Fibroblast of skin of left quadriceps (primary cell): ENCODE results near the gene ATF6.
A peak's percentile ranks its signal among the peaks of the same experiment; 100 is the strongest.

ENCODE experiments used
- DNase-seq, 2 experiments: peaks; one replicate each; pipeline ENCODE4 v3.0.0-alpha.2; 2013; ENCODE audit warnings: low read depth in 2 of 2

ATF6 gene

GRCh38 chr1:161940866-161941591 is 174.9 kb downstream of the ATF6 start:
- no peak for DNase-seq

DNA sequence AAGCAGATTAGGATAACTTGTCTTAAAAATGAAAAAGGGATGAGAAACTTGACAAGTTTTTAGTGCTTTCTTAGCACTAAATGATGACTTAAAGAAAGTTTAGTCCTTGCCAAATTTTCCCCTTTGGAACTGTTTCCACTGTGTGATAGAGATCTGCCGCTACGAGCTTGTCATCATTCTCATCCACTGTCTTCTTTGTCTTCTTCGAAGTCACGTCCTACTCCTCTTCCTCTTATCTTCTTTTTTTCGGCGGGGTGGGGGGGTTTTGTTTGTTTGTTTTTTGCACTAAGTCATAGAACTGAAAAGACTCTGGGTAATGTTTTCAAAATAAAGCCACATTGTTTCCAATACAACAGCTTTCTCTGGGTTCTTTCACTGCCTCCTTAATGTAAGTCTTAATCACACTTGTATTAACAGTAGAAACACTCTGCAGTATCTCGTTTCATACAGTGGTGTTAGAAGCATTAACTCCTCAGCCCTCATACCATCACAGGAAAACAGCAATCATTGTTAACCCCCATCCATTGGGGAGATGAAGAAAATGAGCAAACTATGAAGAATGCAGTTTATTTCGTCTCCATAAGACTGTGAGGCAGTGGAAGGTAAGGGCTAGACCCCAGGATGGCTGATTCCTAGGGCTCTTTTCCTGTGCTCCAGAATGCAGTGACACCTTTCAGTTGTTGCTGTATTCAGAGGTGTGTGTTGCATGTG is 175.8 kb downstream of the ATF6 start:
- DNase-seq = no peak

GRCh38 chr1:161943737-161944136 is 177.6 kb downstream of the ATF6 start:
- no peak for DNase-seq

GRCh38 chr1:161944381-161944780 is 178.3 kb downstream of the ATF6 start:
- no peak for DNase-seq

- DNase-seq = no peak
Measured at GRCh38 chr1:161945306-161946060, 179.4 kb downstream of the ATF6 start.

- peak; percentile 88 to 90 for DNase-seq
Measured at GRCh38 chr1:161946071-161946987, 180.2 kb downstream of the ATF6 start.

DNA sequence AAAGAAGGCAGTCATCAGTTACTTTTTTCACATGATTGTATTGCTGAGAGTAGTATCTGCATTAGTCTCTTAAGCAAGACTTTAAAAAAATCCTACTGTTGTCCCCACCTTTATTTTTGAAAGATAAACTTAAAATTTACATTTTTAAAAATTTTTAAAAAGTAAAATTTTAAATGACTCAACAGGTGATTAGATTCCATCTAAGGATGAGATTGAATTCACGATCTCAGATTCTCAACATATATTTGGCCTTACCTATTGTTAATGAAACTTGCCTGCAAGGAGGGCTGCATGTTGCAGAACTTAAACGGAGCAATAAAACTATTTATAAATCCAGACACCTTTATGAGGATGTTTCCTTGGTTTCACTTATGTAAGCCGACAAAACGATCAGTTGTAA is 182.3 kb downstream of the ATF6 start:
- DNase-seq = no peak

- no peak for DNase-seq
Measured at GRCh38 chr1:161949548-161949947, 183.4 kb downstream of the ATF6 start.

DNA sequence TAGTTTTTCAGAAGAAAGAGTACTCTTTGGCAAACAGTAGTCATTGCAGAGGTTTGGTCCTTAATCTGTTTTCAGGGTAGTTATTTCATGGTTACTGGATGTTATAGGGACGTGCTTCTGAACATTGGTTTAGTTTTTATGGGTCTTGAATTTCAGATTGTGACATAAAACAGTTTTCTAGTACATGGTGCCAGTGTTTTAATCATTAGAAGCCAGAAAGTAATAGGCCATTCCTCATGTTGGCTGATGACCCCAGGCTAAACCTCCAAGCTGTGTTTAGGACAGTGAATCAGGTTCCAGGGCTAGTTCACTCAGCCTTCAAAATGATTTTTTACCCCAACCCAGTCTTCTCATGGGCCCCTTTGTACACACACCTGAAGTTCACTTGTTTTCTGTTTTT is 184.3 kb downstream of the ATF6 start:
- DNase-seq = no peak

- DNase-seq = no peak
Measured at GRCh38 chr1:161951646-161952045, 185.5 kb downstream of the ATF6 start.

DNA sequence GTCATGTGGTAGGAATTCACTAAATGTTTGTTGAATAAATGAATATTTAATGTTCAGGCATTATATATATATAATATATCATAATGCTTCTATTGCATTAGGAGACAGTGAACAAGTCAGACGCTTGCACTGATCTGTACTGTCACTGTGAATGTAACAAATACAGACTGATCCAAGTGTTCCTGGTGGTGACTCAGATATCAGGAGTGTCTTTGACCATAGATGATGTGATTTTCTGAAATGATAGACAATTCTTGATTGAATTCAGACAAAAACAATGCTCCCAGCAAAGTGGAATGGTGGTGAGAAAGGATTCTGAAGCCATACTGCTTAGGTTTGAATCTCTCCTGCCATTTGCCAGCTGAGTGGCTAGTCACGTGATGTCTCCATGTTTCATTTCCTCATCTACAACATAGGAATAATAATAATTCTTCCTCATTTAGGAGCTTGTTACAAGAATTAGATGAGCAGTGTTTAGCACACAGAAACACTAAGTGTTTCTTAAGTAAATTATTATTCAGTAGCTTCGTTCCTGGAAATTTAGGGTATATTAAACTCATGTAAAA is 186.6 kb downstream of the ATF6 start:
- no peak for DNase-seq

DNA sequence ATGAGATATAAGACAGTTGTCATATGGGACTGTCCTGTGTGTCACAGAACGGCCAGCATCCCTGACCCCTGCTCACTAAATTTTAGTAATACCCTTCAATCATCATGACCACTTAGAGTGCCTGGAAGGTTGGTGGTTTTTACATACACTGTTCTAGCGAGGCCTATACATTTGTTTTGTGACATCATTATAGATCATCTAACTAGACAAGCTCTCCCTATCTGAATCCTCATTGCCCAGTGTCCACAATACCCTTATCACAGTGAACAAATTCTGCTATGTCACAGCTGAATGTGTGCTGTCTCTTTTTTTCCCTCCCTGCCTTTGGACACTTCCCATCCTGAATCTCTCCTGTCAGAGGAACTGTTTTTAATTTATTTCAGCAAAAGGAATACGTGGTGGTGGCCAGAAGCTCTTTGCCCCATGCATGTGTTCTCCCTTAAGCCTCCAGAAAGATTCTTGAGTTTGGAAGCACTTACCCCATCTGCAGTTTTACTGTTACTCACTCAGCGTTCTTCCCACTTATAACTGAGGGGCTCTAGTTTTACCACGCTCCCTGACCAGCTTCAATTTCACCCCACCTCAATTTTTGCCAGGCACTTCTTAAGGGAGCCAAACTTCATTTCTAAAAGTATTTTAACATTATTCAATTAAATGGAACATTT is 187.3 kb downstream of the ATF6 start:
- DNase-seq = no peak

- DNase-seq = no peak
Measured at GRCh38 chr1:161954050-161954449, 187.9 kb downstream of the ATF6 start.

GRCh38 chr1:161954466-161954865 is 188.3 kb downstream of the ATF6 start:
- no peak for DNase-seq

DNA sequence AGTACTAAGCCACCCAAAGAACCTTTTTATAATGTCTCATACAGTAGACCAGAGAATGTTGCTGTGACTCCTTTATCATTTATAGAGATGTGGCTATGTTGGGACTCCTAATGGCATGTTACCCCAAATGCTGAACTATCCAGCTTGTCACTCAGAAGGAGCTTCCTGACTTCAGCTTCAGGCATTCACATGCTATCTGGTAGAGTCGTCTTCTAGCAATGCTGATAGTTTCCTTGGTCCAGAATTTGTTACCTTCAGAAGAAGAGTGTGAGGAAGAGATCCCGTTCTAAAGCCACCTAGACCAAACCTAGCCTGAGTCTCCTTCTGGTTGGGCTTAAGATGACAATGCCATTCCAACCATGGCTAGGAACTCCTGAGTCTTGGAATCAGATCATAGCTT is 189.5 kb downstream of the ATF6 start:
- no peak for DNase-seq

GRCh38 chr1:161956097-161956496 is 190.0 kb downstream of the ATF6 start:
- DNase-seq = peak; percentile 95 to 96

DNA sequence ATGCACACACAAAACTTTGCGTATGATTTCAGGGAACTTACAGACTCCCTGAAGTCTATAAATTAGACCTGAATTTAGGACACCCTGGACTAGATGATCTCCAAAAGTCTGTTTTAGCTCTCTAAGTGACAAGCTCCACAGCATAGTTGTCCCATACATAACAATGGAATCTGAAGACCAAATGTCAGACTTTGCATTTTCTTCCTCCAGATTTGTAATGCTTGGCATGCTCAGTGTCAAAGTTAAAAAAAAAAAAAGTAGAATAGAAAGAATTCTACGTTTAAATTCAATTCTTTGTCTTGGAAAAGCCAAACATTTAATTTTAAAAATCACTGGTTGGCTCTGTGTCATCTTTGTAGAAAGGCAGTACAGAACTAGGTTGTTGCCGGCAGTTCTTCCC is 190.8 kb downstream of the ATF6 start:
- no peak for DNase-seq

DNA sequence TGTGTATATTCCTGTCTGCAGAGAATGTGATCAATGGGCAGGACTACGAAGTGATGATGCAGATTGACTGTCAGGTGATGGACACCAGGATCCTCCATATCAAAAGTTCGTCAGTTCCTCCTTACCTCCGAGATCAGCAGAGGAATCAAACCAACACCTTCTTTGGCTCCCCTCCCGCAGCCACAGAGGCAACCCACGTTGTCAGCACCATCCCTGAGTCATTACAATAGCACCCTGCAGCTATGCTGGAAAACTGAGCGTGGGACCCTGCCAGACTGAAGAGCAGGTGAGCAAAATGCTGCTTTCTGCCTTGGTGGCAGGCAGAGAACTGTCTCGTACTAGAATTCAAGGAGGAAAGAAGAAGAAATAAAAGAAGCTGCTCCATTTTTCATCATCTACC is 192.3 kb downstream of the ATF6 start:
- no peak for DNase-seq

DNA sequence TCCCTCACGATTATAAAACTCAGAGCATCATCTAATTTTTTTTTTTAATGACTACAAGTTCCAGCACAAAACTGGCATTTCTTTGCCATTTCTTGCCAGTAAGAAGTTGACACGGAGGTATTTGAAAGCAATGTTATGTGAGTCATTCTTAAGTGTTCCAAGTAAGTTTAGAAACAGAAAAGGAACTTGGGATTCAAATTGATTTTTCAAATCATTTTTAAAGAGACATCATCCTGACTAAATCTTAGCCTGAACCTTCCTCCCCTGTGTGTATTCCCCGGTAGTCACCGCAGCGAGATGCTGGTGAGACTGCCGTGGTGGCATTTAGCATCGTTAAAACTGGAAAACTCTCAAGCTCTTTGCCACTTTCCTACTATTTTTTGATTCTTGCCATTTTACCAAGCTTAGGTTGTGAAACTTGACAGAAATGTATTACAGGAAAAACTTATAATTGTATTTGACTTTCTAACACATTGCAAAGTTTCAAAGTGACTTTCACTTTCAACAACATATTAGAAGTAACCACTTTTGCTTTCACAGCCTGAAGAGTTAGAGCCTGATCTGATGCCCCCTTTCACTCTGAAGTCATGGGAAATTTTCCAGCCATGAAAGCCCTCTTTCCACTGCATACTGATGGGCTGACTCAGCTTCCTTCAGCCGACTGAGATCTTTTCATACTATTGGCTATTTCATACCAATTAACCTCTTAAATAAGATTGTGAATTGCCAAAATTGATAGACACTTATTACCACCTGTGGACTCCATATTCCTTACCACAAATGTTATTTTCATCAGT is 196.2 kb downstream of the ATF6 start:
- DNase-seq = peak; percentile 72 to 73

DNA sequence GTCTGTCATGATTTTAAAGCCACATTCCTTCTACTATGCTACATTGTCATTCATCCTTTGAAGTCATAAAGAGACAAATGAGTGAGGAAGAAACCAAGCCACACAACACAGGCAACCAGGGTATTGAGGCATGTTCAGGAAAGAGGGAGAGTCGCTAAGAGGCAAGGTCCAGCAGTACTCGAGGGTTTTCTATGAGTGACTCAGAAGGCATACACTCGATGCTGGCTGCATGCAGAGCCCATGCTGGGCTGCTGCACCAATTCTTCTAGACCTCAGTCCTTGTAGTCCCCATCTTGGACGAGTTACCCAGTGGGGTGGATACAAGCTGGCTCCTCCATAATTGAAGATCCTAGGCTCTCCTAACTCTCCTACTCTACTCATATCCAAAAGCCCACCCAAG is 199.9 kb downstream of the ATF6 start:
- DNase-seq = no peak
